ENCODE data around the gene SGCD. TPM values are rescaled to one million over a fixed set of nuclear protein-coding genes. Genes with fewer than 3 reads are reported as not detected.

The SGCD gene
- total and polyA plus RNA-seq, 12 donors, result 1.0 to 30.4 (median 9.4) TPM

GRCh38 chr5:156396830-156397081 is 69.8 kb downstream of the SGCD start:
- Histone ChIP-seq H3K4me3 (no peak overlapping the region), H3K36me3 (replicated peaks in 1 of 2) (no peaks in the 10 kb centered on the region), H3K9me3 (replicated peaks in 1 of 3) (no peaks in the 10 kb centered on the region), H3K4me1 (replicated peaks in 1 of 2) (peaks cover 26 to 40% of the 10 kb centered on the region in 2 donors), H3K27me3 (no peaks in the 10 kb centered on the region), H3K27ac (no peak overlapping the region)
- intact Hi-C loops (cut with DNase I), result no loop called here
- no peak for DNase-seq
- no peak for TF ChIP-seq POLR2A (IDR thresholded peaks at IDR 0.05)
- TF ChIP-seq, protein P1, sequence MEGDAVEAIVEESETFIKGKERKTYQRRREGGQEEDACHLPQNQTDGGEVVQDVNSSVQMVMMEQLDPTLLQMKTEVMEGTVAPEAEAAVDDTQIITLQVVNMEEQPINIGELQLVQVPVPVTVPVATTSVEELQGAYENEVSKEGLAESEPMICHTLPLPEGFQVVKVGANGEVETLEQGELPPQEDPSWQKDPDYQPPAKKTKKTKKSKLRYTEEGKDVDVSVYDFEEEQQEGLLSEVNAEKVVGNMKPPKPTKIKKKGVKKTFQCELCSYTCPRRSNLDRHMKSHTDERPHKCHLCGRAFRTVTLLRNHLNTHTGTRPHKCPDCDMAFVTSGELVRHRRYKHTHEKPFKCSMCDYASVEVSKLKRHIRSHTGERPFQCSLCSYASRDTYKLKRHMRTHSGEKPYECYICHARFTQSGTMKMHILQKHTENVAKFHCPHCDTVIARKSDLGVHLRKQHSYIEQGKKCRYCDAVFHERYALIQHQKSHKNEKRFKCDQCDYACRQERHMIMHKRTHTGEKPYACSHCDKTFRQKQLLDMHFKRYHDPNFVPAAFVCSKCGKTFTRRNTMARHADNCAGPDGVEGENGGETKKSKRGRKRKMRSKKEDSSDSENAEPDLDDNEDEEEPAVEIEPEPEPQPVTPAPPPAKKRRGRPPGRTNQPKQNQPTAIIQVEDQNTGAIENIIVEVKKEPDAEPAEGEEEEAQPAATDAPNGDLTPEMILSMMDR (IDR thresholded peaks at IDR 0.05), result no peak
- 58 to 75% (median 65%) methylated on average over 2 of the region's 2 CpGs for WGBS, 4 donors

- no peaks in the 10 kb centered on the region for H3K27me3 ChIP-seq
- no peak for TF ChIP-seq POLR2A (IDR thresholded peaks at IDR 0.05)
- TF ChIP-seq, protein P1 (IDR thresholded peaks at IDR 0.05), result no peak
- WGBS, 4 donors, result 32 to 56% (median 46%) methylated on average over 2 of the region's 2 CpGs
- H3K9me3 ChIP-seq (replicated peaks in 1 of 3), result no peaks in the 10 kb centered on the region
- H3K36me3 ChIP-seq (replicated peaks in 1 of 2), result no peaks in the 10 kb centered on the region
- intact Hi-C loops (cut with DNase I), result no loop called here
- H3K27ac ChIP-seq, result peak overlapping the region in 1 of 5 donors; percentile 39
- peaks cover 26 to 37% of the 10 kb centered on the region in 2 donors for H3K4me1 ChIP-seq (replicated peaks in 1 of 2)
- peak in 4 of 7 donors; percentile 18 to 50 (median 32) for DNase-seq
- no peak overlapping the region for H3K4me3 ChIP-seq
Observed at GRCh38 chr5:156399323-156399722, 72.4 kb downstream of the SGCD start.

DNA sequence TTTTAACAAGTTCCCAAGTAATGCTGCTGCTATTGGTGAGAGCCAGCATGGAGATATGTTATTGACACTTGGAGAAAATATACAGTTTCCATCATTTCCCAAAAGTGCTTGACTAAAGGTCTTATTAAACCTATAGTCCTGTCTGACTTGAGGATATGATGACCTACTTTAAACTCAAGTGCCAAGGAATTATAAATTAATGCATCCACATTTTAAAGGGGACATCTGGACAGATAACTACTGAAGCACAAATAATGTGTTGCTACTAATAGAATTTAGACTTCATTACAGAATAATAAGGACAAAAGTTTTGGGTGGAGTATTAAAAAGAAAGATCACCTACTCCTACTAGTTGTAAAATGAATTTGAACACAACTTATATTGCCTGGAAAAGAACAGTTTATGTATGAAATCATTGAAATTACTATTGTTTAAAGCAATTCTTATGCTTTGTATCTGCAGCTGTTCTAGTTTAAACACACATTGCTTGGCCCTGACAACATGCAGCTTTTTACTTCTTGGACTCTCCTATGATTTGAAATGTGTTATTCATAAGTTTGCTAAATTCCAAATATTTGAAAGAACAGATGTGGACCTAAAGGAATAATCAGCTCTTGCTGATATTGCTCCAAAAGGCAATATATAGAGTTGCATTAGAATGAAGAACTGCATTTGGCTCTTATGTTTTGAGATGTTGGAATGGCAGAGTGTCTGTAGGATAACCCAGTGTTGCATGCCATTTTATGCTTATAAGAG is 73.4 kb downstream of the SGCD start:
- no peak overlapping the region for H3K27ac ChIP-seq
- TF ChIP-seq POLR2A (IDR thresholded peaks at IDR 0.05), result no peak
- TF ChIP-seq, protein P1 (IDR thresholded peaks at IDR 0.05), result no peak
- H3K36me3 ChIP-seq (replicated peaks in 1 of 2), result no peaks in the 10 kb centered on the region
- H3K4me3 ChIP-seq, result no peak overlapping the region
- no peak for DNase-seq
- intact Hi-C loops (cut with DNase I), result no loop called here
- no peaks in the 10 kb centered on the region for H3K27me3 ChIP-seq
- H3K9me3 ChIP-seq (replicated peaks in 1 of 3), result no peaks in the 10 kb centered on the region
- peaks cover 17 to 28% of the 10 kb centered on the region in 2 donors for H3K4me1 ChIP-seq (replicated peaks in 1 of 2)

- Histone ChIP-seq H3K27me3 (no peaks in the 10 kb centered on the region), H3K4me3 (peak overlapping the region in 1 of 4 donors; percentile 33), H3K9me3 (replicated peaks in 1 of 3) (no peaks in the 10 kb centered on the region), H3K4me1 (replicated peaks in 1 of 2) (peaks cover 3 to 16% of the 10 kb centered on the region in 2 donors), H3K27ac (peak overlapping the region in 1 of 5 donors; percentile 21), H3K36me3 (replicated peaks in 1 of 2) (no peaks in the 10 kb centered on the region)
- WGBS, 4 donors, result 66 to 74% (median 71%) methylated on average over 4 of the region's 4 CpGs
- TF ChIP-seq, protein P1 (IDR thresholded peaks at IDR 0.05), result no peak
- no peak for TF ChIP-seq POLR2A (IDR thresholded peaks at IDR 0.05)
- intact Hi-C loops (cut with DNase I), result no loop called here
- no peak for DNase-seq
Observed at GRCh38 chr5:156401804-156402203, 74.8 kb downstream of the SGCD start.
